ENCODE data around the gene DECR2. TPM values are rescaled to one million over a fixed set of nuclear protein-coding genes. Genes with fewer than 3 reads are reported as not detected.

The DECR2 gene
- total RNA-seq, 4 donors from 2014 or later, result 3.1 to 13.5 (median 9.5) TPM

GRCh38 chr16:398561-399339, 2.9 kb upstream of the DECR2 start:
- Histone ChIP-seq H3K4me1 (peaks cover 5% of the 10 kb centered on the region in 2 donors), H3K4me3 (replicated peaks in 1 of 3) (no peak overlapping the region), H3K36me3 (no peaks in the 10 kb centered on the region), H3K27me3 (no peaks in the 10 kb centered on the region), H3K27ac (no peak overlapping the region), H3K9me3 (no peaks in the 10 kb centered on the region)
- no peak for DNase-seq
- WGBS, 2 donors, result 86 to 90% methylated on average over 19 of the region's 24 CpGs
- intact Hi-C loops (cut with DNase I), result no loop called here
- no peak for TF ChIP-seq POLR2A (IDR thresholded peaks at IDR 0.05)
- TF ChIP-seq, protein P1, sequence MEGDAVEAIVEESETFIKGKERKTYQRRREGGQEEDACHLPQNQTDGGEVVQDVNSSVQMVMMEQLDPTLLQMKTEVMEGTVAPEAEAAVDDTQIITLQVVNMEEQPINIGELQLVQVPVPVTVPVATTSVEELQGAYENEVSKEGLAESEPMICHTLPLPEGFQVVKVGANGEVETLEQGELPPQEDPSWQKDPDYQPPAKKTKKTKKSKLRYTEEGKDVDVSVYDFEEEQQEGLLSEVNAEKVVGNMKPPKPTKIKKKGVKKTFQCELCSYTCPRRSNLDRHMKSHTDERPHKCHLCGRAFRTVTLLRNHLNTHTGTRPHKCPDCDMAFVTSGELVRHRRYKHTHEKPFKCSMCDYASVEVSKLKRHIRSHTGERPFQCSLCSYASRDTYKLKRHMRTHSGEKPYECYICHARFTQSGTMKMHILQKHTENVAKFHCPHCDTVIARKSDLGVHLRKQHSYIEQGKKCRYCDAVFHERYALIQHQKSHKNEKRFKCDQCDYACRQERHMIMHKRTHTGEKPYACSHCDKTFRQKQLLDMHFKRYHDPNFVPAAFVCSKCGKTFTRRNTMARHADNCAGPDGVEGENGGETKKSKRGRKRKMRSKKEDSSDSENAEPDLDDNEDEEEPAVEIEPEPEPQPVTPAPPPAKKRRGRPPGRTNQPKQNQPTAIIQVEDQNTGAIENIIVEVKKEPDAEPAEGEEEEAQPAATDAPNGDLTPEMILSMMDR (IDR thresholded peaks at IDR 0.05), result no peak

DNA sequence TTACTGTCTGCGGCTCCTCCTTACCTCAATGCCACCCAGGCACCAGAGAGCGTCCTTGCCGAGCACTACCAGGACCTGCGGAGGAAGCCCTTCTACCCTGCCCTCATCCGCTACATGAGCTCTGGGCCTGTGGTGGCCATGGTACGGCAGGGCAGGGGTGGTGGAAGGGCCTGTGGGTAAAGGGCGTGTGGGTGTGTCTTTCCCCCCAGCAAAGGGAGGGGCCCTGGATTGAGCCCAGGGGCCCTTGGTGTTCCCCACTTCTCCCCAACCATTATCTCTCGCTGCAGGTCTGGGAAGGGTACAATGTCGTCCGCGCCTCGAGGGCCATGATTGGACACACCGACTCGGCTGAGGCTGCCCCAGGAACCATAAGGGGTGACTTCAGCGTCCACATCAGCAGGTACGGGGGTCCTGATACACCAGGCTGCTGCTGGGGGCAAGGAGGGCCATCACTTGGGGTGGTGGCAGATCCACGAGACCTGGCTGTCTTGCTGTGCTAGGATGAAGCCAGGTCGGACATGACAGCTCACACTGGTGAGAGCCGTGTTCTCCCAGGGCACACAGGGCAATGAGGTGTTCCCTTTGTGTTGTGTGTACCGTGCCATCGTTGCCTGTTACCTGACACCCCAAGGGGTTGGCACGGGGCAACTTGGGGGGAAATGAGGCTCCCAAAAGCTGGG, 2.2 kb upstream of the DECR2 start:
- no peaks in the 10 kb centered on the region for H3K27me3 ChIP-seq
- intact Hi-C loops (cut with DNase I), result no loop called here
- no peak for TF ChIP-seq POLR2A (IDR thresholded peaks at IDR 0.05)
- TF ChIP-seq, protein P1 (IDR thresholded peaks at IDR 0.05), result no peak
- WGBS, 2 donors, result 88 to 92% methylated on average over 11 to 18 of the region's 22 CpGs
- H3K9me3 ChIP-seq, result no peaks in the 10 kb centered on the region
- no peak overlapping the region for H3K4me3 ChIP-seq (replicated peaks in 1 of 3)
- H3K36me3 ChIP-seq, result no peaks in the 10 kb centered on the region
- no peak overlapping the region for H3K27ac ChIP-seq
- DNase-seq, result no peak
- H3K4me1 ChIP-seq, result peaks cover 5% of the 10 kb centered on the region in 2 donors

GRCh38 chr16:400061-400591, 1.6 kb upstream of the DECR2 start:
- TF ChIP-seq, protein P1 (IDR thresholded peaks at IDR 0.05), result no peak
- no peak for TF ChIP-seq POLR2A (IDR thresholded peaks at IDR 0.05)
- Histone ChIP-seq H3K4me3 (replicated peaks in 1 of 3) (no peak overlapping the region), H3K9me3 (no peaks in the 10 kb centered on the region), H3K27ac (no peak overlapping the region), H3K4me1 (peaks cover 5% of the 10 kb centered on the region in 2 donors), H3K27me3 (no peaks in the 10 kb centered on the region), H3K36me3 (no peaks in the 10 kb centered on the region)
- intact Hi-C loops (cut with DNase I), result no loop called here
- 83 to 88% methylated on average over 10 of the region's 10 CpGs for WGBS, 2 donors
- DNase-seq, result no peak

DNA sequence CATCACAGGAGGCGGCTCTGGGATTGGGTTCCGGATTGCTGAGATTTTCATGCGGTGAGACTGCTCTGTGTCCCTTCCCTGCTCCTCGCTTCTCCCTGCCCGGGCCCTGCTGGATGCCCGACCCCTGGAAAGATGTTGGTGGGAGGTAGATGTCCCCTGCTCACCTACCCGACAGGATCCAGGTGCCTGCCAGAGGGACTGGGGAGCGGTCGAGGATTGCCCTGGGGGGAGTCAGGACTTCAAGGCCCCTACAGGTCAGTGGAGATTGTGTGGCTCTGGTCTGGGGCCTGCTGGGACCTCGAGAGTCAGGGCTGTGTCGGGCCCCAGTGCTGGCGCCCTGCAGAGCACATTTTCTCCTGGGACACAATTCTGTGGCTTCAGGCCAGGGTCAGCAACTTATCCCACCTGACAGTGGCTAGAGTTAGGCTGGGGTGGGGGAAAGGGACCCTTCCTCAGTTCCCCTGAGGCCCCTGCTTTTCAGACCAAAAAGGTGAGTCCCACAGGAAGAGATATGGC, 3.3 kb downstream of the DECR2 start:
- H3K4me1 ChIP-seq, result peaks cover 3 to 5% of the 10 kb centered on the region in 2 donors
- TF ChIP-seq, protein P1 (IDR thresholded peaks at IDR 0.05), result no peak
- TF ChIP-seq POLR2A (IDR thresholded peaks at IDR 0.05), result no peak
- H3K27ac ChIP-seq, result no peak overlapping the region
- H3K9me3 ChIP-seq, result no peaks in the 10 kb centered on the region
- DNase-seq, result no peak
- H3K27me3 ChIP-seq, result no peaks in the 10 kb centered on the region
- intact Hi-C loops (cut with DNase I), result no loop called here
- no peak overlapping the region for H3K4me3 ChIP-seq (replicated peaks in 1 of 3)
- 93 to 94% methylated on average over 6 to 11 of the region's 12 CpGs for WGBS, 2 donors
- H3K36me3 ChIP-seq, result no peaks in the 10 kb centered on the region

Data from thyroid gland (tissue), 4 donors.